Measurements from ENCODE around the gene LRP2BP. TPM values are rescaled to one million over a fixed set of nuclear protein-coding genes. Genes with fewer than 3 reads are reported as not detected.

The LRP2BP gene
- total and polyA plus RNA-seq, 4 donors, result 0.09 to 0.64 (median 0.20) TPM

DNA sequence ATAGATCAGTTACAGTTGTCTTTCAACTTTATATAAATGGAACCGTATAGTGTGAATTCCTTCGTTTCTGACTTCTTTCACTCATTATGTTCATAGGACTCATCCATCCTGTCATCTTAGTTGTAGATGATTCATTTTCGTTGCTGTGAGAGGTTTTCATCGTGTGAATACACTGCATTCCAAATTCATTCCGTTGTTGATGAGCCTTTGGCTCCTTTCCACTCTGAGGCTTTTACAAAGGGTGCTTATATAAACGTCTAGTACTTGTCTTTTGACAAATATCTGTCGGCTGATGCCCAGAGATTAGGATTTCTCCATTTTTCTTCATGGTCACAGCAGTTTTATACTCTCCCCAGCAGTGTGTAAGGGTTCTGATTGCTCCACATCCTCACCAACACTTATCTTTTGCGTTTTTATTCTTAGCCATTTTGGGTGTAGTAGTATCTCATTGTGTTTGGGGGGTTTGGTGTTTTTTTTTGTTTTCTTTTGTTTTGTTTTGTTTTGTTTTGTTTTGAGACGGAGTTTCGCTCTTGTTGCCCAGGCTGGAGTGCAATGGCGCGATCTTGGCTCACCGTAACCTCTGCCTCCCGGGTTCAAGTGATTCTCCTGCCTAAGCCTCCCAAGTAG is 48.6 kb downstream of the LRP2BP start:
- Histone ChIP-seq H3K36me3 (ENCODE audit: control insufficient read depth in 4 of 4, insufficient read depth in 3 of 4, low read depth in 1 of 4, low read length in 3 of 4) (peaks cover 0 to 9% (median 4%) of the 10 kb centered on the region in 4 donors), H3K27me3 (ENCODE audit: control insufficient read depth in 4 of 4, insufficient read depth in 4 of 4, low read length in 3 of 4) (no peaks in the 10 kb centered on the region), H3K27ac (ENCODE audit: low read depth in 1 of 2, low read length in 2 of 2) (no peak overlapping the region), H3K9me3 (ENCODE audit: control insufficient read depth in 4 of 4, low read length in 3 of 4) (no peaks in the 10 kb centered on the region), H3K9ac (ENCODE audit: low read depth in 1 of 2, low read length in 2 of 2) (no peak overlapping the region), H3K4me1 (ENCODE audit: control insufficient read depth in 4 of 4, insufficient read depth in 4 of 4, low read length in 3 of 4) (no peaks in the 10 kb centered on the region), H3K4me3 (ENCODE audit: low read depth in 1 of 3, low read length in 3 of 3) (no peak overlapping the region)
- DNase-seq (ENCODE audit: low spot score), result no peak
- 96% methylated on average over 14 of the region's 14 CpGs for WGBS
- TF ChIP-seq FOXA2 (IDR thresholded peaks at IDR 0.05) (no peak), GABPA (IDR thresholded peaks at IDR 0.05 in 1 of 2, conservative IDR thresholded peaks at IDR 0.05 in 1 of 2) (no peak), FOXA1 (IDR thresholded peaks at IDR 0.05) (no peak), YY1 (IDR thresholded peaks at IDR 0.05) (no peak), HNF4G (IDR thresholded peaks at IDR 0.05) (no peak), RAD21 (IDR thresholded peaks at IDR 0.05) (no peak), TAF1 (conservative IDR thresholded peaks at IDR 0.05) (no peak), RXRA (IDR thresholded peaks at IDR 0.05) (no peak)
- TF ChIP-seq, protein P1, sequence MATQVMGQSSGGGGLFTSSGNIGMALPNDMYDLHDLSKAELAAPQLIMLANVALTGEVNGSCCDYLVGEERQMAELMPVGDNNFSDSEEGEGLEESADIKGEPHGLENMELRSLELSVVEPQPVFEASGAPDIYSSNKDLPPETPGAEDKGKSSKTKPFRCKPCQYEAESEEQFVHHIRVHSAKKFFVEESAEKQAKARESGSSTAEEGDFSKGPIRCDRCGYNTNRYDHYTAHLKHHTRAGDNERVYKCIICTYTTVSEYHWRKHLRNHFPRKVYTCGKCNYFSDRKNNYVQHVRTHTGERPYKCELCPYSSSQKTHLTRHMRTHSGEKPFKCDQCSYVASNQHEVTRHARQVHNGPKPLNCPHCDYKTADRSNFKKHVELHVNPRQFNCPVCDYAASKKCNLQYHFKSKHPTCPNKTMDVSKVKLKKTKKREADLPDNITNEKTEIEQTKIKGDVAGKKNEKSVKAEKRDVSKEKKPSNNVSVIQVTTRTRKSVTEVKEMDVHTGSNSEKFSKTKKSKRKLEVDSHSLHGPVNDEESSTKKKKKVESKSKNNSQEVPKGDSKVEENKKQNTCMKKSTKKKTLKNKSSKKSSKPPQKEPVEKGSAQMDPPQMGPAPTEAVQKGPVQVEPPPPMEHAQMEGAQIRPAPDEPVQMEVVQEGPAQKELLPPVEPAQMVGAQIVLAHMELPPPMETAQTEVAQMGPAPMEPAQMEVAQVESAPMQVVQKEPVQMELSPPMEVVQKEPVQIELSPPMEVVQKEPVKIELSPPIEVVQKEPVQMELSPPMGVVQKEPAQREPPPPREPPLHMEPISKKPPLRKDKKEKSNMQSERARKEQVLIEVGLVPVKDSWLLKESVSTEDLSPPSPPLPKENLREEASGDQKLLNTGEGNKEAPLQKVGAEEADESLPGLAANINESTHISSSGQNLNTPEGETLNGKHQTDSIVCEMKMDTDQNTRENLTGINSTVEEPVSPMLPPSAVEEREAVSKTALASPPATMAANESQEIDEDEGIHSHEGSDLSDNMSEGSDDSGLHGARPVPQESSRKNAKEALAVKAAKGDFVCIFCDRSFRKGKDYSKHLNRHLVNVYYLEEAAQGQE (IDR thresholded peaks at IDR 0.05), result no peak
- TF ChIP-seq, protein P2, sequence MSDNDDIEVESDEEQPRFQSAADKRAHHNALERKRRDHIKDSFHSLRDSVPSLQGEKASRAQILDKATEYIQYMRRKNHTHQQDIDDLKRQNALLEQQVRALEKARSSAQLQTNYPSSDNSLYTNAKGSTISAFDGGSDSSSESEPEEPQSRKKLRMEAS (IDR thresholded peaks at IDR 0.05), result no peak

DNA sequence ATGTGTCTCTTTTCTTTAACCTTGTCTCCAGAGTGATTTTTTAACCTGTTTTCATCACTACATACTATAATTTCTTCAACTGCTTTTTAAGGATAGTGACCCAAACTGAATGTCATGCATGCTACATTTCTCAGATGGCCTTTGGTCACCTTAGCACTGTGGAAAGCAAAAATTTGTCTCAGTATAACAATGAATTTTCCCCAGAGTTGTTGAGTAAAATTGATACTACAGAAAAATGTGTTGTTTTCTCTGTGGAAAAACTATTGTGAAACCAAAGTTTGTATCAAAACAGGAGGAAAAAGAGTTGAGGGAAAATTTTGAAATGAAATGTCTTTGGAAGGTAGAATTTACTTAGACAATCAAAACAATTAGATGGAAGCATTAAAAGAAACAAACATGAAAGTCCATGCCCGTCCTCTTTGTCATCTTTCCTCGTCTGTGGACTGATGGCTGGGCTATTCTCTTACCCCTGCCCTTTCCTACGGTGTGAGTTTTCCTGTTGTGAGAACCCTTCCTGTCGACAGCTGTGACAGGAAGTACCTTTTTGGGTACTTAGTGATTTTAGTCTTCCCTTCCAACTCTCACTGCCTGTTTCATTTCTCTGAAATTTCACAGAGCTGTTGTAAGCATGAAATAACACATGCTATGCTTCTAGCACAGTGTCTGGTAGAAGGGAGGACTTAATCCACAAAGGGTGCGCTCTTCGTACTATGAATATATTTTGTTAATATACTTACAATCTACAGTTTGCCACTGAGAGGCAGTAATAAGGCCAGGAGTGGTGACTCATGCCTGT is 50.8 kb downstream of the LRP2BP start:
- TF ChIP-seq HNF4G (IDR thresholded peaks at IDR 0.05) (no peak), RXRA (IDR thresholded peaks at IDR 0.05) (no peak), TAF1 (conservative IDR thresholded peaks at IDR 0.05) (no peak), SP1 (IDR thresholded peaks at IDR 0.05) (no peak), FOXA1 (IDR thresholded peaks at IDR 0.05) (no peak), GABPA (IDR thresholded peaks at IDR 0.05 in 1 of 2, conservative IDR thresholded peaks at IDR 0.05 in 1 of 2) (no peak), RAD21 (IDR thresholded peaks at IDR 0.05) (no peak), YY1 (IDR thresholded peaks at IDR 0.05) (no peak), EGR1 (IDR thresholded peaks at IDR 0.05; ENCODE audit: low read depth in 2 of 2) (no peak), FOXA2 (IDR thresholded peaks at IDR 0.05) (no peak), HNF4A (conservative IDR thresholded peaks at IDR 0.05) (no peak), JUND (IDR thresholded peaks at IDR 0.05) (no peak), NR2F2 (IDR thresholded peaks at IDR 0.05) (no peak)
- TF ChIP-seq, protein P3, sequence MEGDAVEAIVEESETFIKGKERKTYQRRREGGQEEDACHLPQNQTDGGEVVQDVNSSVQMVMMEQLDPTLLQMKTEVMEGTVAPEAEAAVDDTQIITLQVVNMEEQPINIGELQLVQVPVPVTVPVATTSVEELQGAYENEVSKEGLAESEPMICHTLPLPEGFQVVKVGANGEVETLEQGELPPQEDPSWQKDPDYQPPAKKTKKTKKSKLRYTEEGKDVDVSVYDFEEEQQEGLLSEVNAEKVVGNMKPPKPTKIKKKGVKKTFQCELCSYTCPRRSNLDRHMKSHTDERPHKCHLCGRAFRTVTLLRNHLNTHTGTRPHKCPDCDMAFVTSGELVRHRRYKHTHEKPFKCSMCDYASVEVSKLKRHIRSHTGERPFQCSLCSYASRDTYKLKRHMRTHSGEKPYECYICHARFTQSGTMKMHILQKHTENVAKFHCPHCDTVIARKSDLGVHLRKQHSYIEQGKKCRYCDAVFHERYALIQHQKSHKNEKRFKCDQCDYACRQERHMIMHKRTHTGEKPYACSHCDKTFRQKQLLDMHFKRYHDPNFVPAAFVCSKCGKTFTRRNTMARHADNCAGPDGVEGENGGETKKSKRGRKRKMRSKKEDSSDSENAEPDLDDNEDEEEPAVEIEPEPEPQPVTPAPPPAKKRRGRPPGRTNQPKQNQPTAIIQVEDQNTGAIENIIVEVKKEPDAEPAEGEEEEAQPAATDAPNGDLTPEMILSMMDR (IDR thresholded peaks at IDR 0.05; ENCODE audit: low read depth, low read length, missing input control), result no peak
- TF ChIP-seq, protein P2 (IDR thresholded peaks at IDR 0.05), result no peak
- TF ChIP-seq, protein P1 (IDR thresholded peaks at IDR 0.05), result no peak
- TF ChIP-seq, protein P4, sequence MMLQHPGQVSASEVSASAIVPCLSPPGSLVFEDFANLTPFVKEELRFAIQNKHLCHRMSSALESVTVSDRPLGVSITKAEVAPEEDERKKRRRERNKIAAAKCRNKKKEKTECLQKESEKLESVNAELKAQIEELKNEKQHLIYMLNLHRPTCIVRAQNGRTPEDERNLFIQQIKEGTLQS (IDR thresholded peaks at IDR 0.05), result no peak
- TF ChIP-seq, protein P5, sequence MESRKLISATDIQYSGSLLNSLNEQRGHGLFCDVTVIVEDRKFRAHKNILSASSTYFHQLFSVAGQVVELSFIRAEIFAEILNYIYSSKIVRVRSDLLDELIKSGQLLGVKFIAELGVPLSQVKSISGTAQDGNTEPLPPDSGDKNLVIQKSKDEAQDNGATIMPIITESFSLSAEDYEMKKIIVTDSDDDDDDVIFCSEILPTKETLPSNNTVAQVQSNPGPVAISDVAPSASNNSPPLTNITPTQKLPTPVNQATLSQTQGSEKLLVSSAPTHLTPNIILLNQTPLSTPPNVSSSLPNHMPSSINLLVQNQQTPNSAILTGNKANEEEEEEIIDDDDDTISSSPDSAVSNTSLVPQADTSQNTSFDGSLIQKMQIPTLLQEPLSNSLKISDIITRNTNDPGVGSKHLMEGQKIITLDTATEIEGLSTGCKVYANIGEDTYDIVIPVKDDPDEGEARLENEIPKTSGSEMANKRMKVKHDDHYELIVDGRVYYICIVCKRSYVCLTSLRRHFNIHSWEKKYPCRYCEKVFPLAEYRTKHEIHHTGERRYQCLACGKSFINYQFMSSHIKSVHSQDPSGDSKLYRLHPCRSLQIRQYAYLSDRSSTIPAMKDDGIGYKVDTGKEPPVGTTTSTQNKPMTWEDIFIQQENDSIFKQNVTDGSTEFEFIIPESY (IDR thresholded peaks at IDR 0.05), result no peak
- no peak for DNase-seq (ENCODE audit: low spot score)
- no peak overlapping the region for H3K9ac ChIP-seq (ENCODE audit: low read depth in 1 of 2, low read length in 2 of 2)
- H3K27ac ChIP-seq (ENCODE audit: low read depth in 1 of 2, low read length in 2 of 2), result no peak overlapping the region
- no peaks in the 10 kb centered on the region for H3K9me3 ChIP-seq (ENCODE audit: control insufficient read depth in 4 of 4, low read length in 3 of 4)
- peaks cover 0 to 13% (median 4%) of the 10 kb centered on the region in 4 donors for H3K36me3 ChIP-seq (ENCODE audit: control insufficient read depth in 4 of 4, insufficient read depth in 3 of 4, low read depth in 1 of 4, low read length in 3 of 4)
- no peak overlapping the region for H3K4me3 ChIP-seq (ENCODE audit: low read depth in 1 of 3, low read length in 3 of 3)
- no peaks in the 10 kb centered on the region for H3K27me3 ChIP-seq (ENCODE audit: control insufficient read depth in 4 of 4, insufficient read depth in 4 of 4, low read length in 3 of 4)
- 72% methylated on average over 6 of the region's 6 CpGs for WGBS
- H3K4me1 ChIP-seq (ENCODE audit: control insufficient read depth in 4 of 4, insufficient read depth in 4 of 4, low read length in 3 of 4), result no peaks in the 10 kb centered on the region

Data from liver (tissue), 9 donors.